M059J (cell line): ENCODE measurements around the gene POLD4. TPM values are rescaled to one million over a fixed set of nuclear protein-coding genes. Genes with fewer than 3 reads are reported as not detected.

ENCODE experiments used
- DNase-seq: peaks from one replicate; pipeline ENCODE4 v3.0.0-alpha.2; 2012; ENCODE audit warnings: low read depth
- total RNA-seq: library from RNA; depleted of rRNA; stranded (reverse); fragments of >200 nt; shearing (Covaris generic); gene quantifications from 2 replicates; pipeline ENCODE4 v1.2.3, GENCODE V29; 2014

Gene POLD4
- total RNA-seq, 1 experiment from 2014 or later: 127 TPM

- no peak for DNase-seq
Measured at GRCh38 chr11:67316882-67317204, 36.5 kb downstream of the POLD4 start.

DNA sequence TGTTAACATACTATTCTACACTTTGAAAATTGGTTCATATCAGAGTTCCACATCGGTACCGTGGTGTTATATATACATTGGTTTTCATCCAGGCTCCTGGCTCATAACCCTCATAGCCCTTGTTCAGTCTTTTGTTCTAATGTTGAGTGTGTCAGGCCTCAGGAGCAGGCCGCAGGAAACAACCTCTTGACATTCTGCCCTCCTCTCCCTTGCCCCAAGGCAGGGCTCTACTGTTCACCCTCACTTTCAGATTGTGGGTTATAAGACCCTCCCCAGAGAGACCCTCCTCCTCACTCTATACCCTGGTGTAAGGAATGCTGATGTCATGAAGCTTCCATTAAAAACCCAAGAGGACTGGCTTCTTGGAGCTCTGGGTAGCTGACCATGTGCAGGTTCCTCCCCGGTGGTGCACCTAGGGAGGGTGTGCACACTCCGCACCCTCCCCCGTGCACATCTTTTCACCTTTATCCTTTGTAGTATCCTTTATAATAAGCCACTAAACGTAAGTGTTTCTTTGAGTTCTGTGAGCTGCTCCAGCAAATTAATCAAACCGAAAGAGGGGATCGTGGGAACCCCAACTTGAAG, 37.9 kb downstream of the POLD4 start:
- no peak for DNase-seq

DNA sequence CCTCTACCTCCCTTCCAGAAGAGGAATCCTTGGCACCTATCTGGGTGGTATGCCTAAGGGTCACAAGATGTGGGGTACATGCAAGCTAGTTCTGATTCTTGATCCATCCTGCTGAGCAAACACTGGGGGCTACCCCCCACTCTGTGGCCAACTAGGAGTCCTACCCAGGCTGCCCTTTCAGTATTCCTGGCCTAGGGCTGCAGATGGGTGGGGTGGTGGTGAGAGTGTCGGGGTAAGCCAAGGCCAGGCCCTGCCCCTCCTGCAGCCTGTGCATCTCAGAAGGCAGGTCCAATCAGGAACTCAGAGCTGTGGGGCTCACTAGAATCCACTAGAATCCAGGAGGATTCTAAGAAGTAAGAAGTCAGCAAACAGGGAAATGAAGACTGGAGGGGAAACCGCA, 39.1 kb downstream of the POLD4 start:
- no peak for DNase-seq

GRCh38 chr11:67313125-67313890, 40.0 kb downstream of the POLD4 start:
- no peak for DNase-seq

DNA sequence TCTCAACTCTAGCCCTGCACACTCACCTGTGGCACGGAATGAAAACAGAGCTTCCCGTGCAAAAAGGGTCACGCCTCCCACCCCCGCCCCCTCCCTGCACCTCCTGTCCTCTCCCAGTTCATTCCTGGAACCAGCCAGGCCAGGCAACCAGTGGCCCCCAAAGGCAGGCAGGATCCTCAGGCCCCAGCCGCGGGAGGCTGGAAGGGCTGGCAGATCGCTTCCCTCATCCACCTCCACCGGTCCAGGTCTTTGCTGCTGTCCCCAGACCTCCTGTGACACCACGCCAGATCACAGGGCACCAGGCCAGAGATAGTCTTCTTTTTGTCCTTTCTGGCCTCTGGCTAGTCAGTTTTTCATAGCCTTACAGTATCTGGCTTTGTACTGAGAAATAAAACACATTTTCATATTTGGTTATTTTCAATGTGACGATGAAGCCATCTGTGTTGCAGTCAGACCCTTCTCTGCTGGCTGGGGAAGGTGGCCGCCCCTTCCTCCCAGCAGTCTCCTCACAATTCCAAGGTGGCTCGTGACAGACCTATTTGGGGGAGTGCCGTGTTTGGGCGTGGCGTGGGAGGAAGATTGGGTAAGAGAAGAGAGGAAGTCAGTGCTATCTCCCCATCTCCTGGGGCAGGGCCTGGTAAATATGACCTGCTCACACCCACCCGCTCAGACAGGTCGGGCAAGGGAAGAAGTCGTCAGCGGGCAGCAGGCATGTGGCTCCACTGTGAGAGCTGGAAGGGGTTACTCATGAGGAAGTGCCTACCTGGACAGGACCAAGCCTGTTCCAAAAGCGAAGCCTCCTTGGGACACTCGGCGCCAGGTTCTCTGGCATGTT, 40.9 kb downstream of the POLD4 start:
- DNase-seq: no peak

DNA sequence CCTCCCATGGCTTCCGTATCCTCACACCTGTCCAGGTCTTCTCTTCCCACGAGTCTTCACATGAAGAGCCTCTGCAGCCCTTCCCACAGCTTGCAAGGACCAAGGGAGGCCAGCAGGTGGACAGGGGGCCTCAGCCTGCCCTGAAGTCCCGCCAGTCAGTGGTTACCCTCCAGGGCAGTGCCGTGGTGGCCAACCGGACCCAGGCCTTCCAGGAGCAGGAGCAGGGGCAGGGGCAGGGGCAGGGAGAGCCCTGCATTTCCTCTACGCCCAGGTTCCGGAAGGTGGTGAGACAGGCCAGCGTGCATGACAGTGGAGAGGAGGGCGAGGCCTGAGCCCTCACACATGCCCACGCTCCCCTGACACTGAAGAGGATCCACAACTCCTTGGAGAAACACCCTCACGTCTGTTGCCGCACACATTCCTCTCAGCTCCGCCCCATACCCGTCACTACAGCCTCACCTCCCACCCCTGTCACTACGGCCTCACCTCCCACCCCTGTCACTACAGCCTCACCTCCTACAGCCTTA, 41.7 kb downstream of the POLD4 start:
- no peak for DNase-seq

GRCh38 chr11:67311051-67311555, 42.2 kb downstream of the POLD4 start:
- no peak for DNase-seq

GRCh38 chr11:67310246-67311050, 42.9 kb downstream of the POLD4 start:
- DNase-seq: no peak

DNA sequence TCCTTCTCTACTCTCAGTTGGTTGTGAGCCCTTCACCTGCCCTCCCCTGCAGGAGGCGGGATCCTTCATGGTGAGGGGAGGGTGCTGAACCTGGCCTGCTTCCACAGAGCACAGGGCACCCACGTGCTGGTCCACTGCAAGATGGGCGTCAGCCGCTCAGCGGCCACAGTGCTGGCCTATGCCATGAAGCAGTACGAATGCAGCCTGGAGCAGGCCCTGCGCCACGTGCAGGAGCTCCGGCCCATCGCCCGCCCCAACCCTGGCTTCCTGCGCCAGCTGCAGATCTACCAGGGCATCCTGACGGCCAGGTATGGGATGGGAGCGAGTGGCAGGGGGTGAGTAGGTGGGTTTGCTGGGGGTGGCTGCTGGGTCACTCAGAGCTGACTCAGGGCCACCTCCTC, 43.7 kb downstream of the POLD4 start:
- DNase-seq: no peak

- DNase-seq: no peak
Measured at GRCh38 chr11:67309166-67309565, 44.2 kb downstream of the POLD4 start.

- DNase-seq: no peak
Measured at GRCh38 chr11:67308031-67308866, 45.1 kb downstream of the POLD4 start.

DNA sequence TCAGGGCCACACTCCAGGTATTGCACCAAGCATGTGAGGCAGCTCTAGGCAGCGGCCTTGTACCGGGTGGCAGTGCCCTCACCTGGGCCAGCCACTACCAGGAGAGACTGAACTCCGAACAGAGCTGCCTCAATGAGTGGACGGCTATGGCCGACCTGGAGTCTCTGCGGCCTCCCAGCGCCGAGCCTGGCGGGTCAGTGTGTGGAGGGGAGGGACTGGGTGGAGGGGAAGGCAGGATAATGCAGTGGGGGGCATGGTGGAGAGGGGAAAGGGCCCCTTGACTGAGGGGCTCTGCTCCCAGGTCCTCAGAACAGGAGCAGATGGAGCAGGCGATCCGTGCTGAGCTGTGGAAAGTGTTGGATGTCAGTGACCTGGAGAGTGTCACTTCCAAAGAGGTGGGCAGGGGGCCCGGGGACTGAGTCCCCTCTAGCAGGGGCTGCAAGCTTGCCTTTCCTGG, 45.8 kb downstream of the POLD4 start:
- DNase-seq: no peak

- no peak for DNase-seq
Measured at GRCh38 chr11:67306769-67307544, 46.4 kb downstream of the POLD4 start.

GRCh38 chr11:67304511-67305113, 48.7 kb downstream of the POLD4 start:
- DNase-seq: no peak

GRCh38 chr11:67303835-67304411, 49.4 kb downstream of the POLD4 start:
- peak; percentile 45 for DNase-seq

DNA sequence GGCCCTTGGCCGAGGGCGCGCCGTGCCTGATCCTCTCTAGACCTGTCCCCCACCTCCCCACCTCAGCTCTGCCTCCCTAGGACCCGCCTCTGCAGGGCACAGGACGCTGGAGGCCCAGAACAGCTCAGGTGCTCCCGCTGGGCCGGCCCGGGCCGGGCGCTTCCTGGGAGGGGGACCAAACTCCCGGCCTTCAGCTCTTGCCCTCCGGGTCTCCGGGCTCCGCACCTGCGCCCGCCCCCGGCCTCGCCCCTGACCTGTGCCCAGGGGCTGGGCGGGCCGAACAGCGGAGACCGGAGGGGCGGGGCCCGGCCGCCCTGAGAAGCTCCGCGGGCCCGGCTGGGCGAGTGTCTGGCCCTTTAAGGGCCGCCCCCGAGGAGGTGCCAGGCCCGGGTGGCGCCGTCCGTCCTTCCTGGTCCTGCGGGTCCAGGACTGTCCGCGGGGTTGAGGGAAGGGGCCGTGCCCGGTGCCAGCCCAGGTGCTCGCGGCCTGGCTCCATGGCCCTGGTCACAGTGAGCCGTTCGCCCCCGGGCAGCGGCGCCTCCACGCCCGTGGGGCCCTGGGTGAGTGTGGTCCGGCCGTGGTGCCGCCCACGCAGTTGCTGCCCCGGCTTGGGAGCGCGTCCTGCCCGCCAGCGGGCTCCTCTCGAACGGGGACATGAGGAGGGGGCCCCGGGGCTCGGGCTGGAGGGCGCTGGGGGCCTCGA, 50.1 kb downstream of the POLD4 start, which contains the start of gene SSH3:
SSH3 (plus strand) TSS at position 399 of the 703 bp plus-strand sequence; CDS start at position 495, 96 bp downstream.
- peak; percentile 72 for DNase-seq

DNA sequence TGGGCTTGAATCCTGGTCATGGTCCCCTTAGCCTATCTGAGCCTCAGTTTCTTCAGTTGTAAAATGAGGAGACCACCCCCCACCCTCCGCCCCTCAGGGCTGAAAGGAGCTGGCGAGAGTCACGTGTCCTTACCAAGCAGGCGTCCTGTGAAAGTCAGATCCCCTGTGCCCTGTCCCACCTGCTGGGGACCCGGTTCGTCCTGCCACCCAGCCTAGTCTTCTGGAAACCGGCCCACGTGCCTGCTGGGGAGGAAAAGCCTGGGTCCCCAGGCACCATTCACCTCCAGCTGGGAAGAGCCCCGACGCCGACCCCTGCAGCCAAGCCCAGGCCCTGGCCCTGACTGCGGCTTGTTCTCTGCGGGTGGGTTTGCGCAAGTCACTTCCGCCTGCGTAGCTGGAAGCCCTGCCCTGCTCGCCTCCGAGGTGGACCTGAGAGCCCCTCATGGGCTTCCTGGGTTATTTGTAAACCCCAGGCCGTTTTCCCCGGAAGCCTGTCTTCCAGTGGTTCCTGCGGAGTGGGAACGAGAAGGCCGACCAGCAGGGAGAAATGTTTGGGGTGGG, 50.7 kb downstream of the POLD4 start:
- no peak for DNase-seq
